Left ventricle myocardium superior (tissue), 1 donor: ENCODE results near the gene OR10W1. TPM values are rescaled to one million over a fixed set of nuclear protein-coding genes. Genes with fewer than 3 reads are reported as not detected.

ENCODE experiments used
- ATAC-seq: fragments of 200-7000 bp; cut with Tn5 transposase; one replicate; pipeline ENCODE4 v1.9.1; 2020; ENCODE audit warnings: mild to moderate bottlenecking, moderate library complexity
- DNase-seq: peaks from one replicate; pipeline ENCODE4 v3.0.0-alpha.2; 2020
- intact Hi-C: fragments of 100-400 bp; cut with micrococcal nuclease; formaldehyde crosslinking; loops from one replicate; pipeline ENCODE4 v1.11.0; 2022
- long read RNA-seq: library from polyadenylated mRNA; unstranded; transcript quantifications from one replicate; pipeline ENCODE4 v2.0.0, GENCODE V29; 2021
- total RNA-seq: library from RNA; stranded (reverse); fragmentation: NEBNext Ultra II Directional; extraction: Animal tissue kit (Norgen Biotek cat#: 25700); gene quantifications from one replicate; pipeline ENCODE4 v1.2.1, GENCODE V29; 2021
- donor health status: DM: no; HTN: yes; CAD: no; lungs with severe emphysema.

The OR10W1 gene, protein sequence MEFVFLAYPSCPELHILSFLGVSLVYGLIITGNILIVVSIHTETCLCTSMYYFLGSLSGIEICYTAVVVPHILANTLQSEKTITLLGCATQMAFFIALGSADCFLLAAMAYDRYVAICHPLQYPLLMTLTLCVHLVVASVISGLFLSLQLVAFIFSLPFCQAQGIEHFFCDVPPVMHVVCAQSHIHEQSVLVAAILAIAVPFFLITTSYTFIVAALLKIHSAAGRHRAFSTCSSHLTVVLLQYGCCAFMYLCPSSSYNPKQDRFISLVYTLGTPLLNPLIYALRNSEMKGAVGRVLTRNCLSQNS
- not detected for total RNA-seq
- long read RNA-seq = 0 reads

DNA sequence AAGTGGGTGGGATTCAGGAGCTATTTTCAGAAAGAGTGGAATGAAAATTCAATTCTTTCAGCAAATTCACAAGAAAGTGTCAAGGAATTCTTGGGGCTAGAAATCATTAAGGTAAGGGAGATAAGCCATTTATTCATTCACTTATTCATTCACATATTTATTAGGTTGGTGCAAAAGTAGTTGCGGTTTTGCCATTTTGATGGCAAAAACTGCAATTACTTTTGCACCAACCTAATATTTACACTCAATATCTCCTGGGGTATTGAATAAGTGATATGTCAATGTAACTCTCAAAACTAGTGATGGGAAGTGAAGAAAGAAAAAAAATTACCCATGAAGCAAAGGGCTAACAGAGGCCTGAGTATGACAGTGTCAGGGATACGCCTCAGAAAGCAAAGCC is at the start of gene OR10W1:
Gene OR10W1 (minus strand): TSS at position 119 of the 400 bp plus-strand sequence. CDS start 402 bp downstream, outside the sequence.
- no peak for DNase-seq
- intact Hi-C loops = no loop called here
- ATAC-seq = no peak

- intact Hi-C loops = no loop called here
- no peak for DNase-seq
- ATAC-seq = no peak
Observed at GRCh38 chr11:58316142-58316541, 48.1 kb upstream of the OR10W1 start.

DNA sequence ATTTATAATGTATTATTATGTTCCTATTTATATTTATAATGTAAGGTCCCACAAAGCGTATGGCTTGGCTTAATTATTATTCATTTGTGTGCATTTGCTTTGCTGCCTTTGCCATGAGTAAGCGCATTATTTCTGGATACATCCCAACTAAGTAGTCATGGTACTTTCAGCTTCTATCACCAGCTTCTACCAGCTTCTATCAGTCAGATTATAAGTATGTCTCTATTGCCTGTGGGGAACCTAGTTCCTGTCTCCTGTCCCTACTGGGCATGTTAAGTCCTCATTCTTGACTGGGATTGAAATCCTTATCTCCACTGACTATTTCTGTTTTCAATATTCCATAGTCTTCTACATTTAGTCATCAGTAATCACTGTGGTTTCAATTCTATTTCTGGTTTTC is 33.5 kb upstream of the OR10W1 start:
- intact Hi-C loops = no loop called here
- DNase-seq (no peak), ATAC-seq (no peak)

DNA sequence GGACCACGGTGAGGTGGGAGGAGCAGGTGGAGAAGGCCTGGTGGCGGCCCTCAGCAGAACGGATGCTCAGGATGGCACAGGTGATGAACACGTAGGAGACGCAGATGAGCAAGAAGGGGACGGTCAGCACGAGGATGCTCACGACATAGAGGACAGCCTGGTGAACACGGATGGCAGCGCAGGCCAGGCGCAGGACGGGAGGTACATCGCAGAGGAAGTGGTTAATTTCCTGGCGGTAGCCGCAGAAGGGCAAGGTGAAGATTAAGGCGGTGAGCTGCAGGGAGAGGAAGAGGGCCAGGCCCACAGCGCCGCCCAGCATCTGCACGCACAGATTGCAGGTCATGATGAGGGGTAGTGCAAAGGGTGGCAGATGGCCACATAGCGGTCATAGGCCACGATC is 24.0 kb upstream of the OR10W1 start:
- intact Hi-C loops = no loop called here
- ATAC-seq (no peak), DNase-seq (no peak)

DNA sequence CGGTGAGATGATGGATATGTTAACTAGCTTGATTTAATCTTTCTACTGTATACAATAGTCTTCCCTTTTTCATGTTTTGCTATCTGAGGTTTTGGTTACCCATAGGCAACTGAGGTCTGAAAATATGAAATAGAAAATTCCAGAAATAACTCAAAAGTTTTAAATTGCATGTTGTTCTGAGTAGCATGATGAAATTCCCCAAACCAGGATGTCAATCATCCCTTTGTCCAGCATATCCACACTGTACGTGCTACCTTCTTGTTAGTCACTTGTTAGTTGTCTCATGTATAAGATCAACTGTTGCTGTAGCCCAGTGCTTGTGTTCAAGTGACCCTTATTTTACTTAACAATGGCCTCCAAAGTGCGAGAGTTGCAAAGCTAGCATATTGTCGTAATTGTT is 21.2 kb upstream of the OR10W1 start:
- intact Hi-C loops = no loop called here
- ATAC-seq = no peak
- DNase-seq = no peak

DNA sequence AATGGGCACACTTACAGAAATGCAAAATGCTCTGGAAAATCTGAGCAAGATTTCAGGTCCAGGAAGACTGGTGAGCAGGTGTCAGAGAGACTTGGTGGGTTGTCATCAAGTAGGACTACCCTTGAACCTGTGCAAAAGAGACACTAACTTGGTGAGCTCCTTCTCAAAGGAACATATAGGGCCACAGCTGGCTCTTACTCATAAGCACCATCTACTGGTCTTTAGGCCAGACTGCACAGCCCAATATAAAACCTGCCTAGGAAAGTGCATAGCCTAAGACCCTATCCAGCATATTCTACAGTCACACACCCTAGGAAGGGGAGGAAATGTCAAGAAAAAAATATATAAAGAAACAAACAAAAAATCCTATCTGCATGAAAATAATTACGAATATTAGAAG is 18.2 kb upstream of the OR10W1 start:
- intact Hi-C loops = no loop called here
- ATAC-seq (peak; percentile 51), DNase-seq (no peak)

DNA sequence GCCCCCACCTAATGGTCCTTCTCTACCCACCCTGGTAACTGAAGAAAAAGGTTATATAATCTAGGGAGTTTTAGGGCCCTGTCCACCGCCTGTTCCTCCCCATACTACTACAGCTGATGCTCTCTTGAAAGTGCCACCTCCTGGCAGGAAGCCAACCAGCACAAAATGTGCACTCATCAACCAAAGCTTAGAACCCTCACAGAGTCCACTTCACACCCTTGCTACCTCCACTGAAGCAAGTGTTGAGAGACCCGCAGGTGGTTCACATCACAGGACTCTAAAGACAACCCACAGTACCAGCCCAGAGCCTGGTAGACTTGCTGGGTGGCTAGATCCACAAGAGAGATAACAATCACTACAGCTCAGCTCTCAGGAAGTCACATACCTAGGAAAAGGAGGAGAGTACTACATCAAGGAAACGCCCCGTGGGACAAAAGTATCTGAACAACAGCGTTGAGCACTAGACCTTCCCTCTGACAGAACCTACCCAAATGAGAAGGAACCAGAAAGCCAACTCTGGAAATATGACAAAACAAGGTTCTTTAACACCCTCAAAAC is 17.5 kb upstream of the OR10W1 start:
- DNase-seq (no peak), ATAC-seq (no peak)
- intact Hi-C loops = no loop called here

DNA sequence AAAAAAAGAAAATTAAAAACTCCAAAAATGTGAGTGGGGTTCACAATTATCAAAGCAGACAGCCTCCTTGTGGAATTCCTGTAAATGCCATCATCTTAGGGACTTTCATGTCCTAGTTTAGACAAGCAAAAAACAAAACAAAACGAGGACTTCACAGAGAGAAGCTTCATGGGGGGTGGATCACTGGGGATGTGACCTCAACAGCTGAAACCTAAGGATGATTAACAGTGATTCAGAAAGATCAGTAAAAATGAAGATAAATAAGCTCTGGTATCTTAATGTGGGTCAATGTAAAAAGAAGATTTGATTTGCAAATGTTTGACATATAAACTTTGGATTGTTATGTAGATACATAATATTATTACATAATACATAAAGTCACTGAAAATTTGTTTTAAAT is 8.1 kb upstream of the OR10W1 start:
- no peak for ATAC-seq
- intact Hi-C loops = no loop called here

DNA sequence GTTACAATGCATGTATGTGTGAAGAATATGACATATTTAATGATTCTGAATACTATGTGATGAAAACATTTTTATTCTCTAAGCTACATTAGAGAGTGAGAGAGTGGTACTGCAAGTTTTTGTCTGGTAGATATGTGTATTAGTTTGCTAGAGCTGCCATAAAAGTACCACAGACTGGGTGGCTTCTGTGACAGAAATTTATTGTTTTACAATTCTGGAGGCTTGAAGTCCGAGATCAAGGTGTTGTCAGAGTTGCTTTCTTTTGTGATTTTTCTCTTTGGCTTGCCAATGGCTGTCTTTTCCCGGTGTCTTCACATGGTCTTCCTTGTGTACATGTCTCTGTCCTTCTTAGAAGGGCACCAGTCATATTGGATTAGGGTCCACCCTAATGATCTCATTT is 6.9 kb upstream of the OR10W1 start:
- ATAC-seq (no peak), DNase-seq (no peak)
- intact Hi-C loops = no loop called here

More for the DNA sequence above, 8.1 kb upstream of the OR10W1 start:
- no peak for DNase-seq

GRCh38 chr11:58259983-58260382 is 8.1 kb downstream of the OR10W1 start:
- DNase-seq (no peak), ATAC-seq (no peak)
- intact Hi-C loops = no loop called here

- DNase-seq (no peak), ATAC-seq (no peak)
- intact Hi-C loops = no loop called here
Observed at GRCh38 chr11:58254936-58255335, 13.1 kb downstream of the OR10W1 start.

DNA sequence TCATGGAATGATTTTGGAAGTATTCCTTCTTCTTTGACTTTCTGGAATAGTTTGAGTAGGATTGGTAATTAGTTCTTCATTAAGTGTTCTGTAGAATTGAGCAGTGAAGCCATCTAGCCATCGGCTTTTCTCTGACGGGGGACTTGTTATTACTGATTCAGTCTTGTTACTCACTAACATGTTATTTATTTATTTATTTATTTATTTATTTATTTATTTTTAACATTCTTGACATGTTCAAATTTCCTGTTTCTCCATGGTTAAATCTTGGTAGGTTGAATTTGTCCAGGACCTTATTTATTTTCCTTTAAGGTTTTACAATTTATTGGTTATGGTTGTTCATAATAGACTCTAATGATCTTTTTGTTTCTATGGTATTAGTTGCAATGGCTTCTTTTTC is 24.1 kb downstream of the OR10W1 start:
- intact Hi-C loops = no loop called here
- DNase-seq (no peak), ATAC-seq (no peak)

DNA sequence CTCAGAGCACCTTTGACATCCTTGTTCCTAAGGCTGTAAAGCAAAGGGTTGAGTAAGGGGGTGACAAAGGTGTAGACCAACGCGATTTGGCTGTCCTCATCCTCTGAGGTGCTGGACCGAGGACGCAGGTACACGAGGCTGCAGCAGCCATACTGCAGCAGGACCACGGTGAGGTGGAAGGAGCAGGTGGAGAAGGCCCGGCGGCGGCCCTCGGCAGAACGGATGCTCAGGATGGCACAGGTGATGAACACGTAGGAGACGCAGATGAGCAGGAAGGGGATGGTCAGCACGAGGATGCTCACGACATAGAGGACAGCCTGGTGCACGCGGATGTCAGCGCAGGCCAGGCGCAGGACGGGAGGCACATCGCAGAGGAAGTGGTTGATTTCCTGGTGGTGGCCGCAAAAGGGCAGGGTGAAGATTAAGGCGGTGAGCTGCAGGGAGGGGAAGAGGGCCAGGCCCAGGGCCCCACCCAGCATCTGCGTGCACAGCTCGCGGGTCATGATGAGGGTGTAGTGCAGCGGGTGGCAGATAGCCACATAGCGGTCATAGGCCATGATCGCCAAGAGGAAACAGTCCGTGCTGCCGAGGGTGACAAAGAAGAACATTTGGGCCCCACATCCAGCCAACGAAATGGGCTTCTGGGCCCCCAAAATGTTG is 40.0 kb downstream of the OR10W1 start:
- DNase-seq (no peak), ATAC-seq (no peak)
- intact Hi-C loops = no loop called here

GRCh38 chr11:58222721-58223120 is 45.3 kb downstream of the OR10W1 start:
- intact Hi-C loops = no loop called here
- DNase-seq (no peak), ATAC-seq (no peak)

Other genes with a start within 250 kb of the OR10W1 start
- not detected for gene OR9Q1, start 244.4 kb downstream of the OR10W1 start, total RNA-seq
- gene OR6Q1, start 237.3 kb downstream of the OR10W1 start, total RNA-seq = not detected
- not detected for gene OR9I1, start 142.7 kb downstream of the OR10W1 start, total RNA-seq
- gene OR9Q2, start 79.2 kb downstream of the OR10W1 start, total RNA-seq = not detected
- not detected for gene OR1S2, start 64.1 kb downstream of the OR10W1 start, total RNA-seq
- not detected for gene OR1S1, start 55.5 kb downstream of the OR10W1 start, total RNA-seq
- gene OR10Q1, start 39.3 kb downstream of the OR10W1 start, total RNA-seq = not detected
- not detected for gene OR5B17, start 90.8 kb upstream of the OR10W1 start, total RNA-seq
- not detected for gene OR5B3, start 138.6 kb upstream of the OR10W1 start, total RNA-seq
- gene OR5B2, start 159.9 kb upstream of the OR10W1 start, total RNA-seq = not detected
- gene OR5B12, start 174.0 kb upstream of the OR10W1 start, total RNA-seq = not detected
- not detected for gene OR5B21, start 239.8 kb upstream of the OR10W1 start, total RNA-seq